Dedifferentiated amniotic fluid mesenchymal stem cell (primary cell): Measurements from ENCODE around the gene PFKP.

Experiments
- DNase-seq: peaks from one replicate; pipeline ENCODE4 v3.0.0-alpha.2; 2016; ENCODE audit errors: extremely low spot score

PFKP gene

DNA sequence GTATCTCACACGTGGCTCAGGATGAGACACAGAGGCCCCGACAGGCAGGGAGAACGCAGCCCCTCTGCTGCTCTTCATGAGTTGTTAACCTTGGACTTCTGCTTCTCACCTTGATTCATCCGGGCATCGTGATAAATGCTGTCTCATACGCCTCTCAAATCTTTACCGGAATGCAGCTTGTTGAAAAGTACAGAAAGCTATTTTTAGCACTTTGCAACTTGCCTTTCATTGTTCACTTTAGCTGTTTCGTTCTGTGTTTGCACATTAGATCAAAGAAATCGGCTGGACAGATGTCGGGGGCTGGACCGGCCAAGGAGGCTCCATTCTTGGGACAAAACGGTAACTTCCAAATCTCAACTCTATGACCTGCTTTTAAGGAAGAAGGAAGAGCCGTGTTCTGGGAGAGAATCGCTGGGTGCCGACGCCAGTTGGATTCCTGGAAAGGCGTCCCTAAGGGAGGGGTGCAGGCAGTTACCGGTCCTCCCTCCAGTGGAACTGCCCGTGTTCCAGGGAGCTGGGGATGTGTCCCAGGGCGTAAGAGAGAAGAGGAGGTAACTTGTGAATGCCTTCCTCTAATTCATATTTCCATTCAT lies 49.3 kb downstream of the PFKP start:
- DNase-seq, result no peak

DNA sequence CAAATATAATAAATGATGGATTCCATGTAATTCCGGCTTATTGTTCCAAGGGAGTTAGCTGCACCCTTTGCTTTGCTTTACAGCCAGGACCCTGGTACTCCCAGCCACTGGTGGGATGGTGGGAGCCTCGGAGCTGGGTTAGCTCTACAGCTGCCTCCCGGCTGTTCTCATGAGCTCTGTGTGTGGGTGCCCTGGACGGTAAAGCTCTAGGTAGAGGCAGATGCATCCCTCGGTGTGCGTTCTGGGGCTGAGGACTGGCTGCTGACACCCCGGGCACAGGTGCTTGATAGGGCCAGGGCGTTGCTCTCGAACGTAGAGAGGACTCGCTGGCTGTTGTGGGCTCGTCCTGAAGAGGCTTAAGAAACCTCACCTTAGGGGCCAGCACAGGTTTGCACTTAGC lies 50.1 kb downstream of the PFKP start:
- no peak for DNase-seq

DNA sequence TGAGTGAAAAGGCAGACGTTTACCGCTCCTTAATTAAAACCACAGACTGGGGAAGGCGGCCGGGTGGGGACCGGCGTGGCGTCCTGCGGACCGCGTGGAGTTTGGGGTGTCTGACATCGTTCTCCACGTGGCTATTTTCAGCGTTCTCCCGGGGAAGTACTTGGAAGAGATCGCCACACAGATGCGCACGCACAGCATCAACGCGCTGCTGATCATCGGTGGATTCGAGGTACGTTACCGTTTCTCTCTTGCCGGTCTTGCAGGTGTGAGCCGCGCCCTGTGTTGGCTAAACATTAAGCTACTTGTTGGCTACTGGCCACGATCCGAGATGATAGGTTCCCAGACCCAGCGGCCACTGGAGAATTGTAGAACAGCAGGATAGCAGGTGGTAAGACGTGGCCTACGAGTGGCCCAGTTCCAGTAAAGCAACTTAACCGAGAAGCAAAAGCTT lies 51.3 kb downstream of the PFKP start:
- no peak for DNase-seq

DNA sequence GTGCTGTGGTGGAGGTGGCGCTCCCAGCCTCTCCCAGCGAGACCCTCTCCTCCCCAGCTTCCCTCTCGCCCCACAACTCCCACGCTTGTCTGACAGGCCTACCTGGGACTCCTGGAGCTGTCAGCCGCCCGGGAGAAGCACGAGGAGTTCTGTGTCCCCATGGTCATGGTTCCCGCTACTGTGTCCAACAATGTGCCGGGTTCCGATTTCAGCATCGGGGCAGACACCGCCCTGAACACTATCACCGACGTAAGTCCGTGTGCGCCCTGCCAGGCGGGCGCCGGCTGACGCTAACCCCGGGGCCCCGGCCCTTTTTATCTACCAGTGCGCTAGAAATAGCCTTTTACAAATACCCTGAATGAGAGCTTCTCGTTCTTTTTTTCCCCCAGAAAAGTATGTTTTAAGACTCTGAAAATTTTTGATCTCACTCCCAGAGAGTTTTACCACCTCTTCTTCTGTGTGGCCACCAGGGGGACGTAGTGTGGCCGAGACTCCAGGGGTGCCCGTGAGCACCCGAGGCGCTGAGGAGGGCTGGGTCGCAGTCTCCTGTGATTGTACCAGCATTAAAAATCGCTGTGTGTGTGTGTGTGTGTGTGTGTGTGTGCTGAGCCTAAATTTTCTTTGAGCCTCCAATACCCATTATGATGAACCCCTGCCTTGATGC lies 52.6 kb downstream of the PFKP start:
- DNase-seq, result no peak

DNA sequence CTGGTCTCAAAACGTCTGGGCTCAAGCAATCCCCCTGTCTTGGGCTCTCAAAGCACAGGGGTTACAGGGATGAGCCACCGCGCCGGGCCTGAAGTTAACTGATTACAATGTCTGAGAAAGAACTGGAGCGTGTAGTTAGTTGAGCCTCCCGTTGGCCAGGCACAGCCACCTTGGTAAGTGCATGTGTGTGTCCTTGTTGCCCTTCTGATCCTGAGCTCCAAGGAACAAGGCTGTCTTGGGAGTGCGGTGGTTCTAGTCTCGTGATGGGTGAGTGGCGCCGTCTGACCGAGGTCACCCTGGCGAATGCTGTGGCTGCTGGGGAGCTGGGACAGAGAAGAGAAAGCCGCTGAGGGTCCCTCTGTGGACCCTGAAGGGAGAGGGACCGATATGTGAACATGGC lies 54.7 kb downstream of the PFKP start:
- DNase-seq, result no peak

DNA sequence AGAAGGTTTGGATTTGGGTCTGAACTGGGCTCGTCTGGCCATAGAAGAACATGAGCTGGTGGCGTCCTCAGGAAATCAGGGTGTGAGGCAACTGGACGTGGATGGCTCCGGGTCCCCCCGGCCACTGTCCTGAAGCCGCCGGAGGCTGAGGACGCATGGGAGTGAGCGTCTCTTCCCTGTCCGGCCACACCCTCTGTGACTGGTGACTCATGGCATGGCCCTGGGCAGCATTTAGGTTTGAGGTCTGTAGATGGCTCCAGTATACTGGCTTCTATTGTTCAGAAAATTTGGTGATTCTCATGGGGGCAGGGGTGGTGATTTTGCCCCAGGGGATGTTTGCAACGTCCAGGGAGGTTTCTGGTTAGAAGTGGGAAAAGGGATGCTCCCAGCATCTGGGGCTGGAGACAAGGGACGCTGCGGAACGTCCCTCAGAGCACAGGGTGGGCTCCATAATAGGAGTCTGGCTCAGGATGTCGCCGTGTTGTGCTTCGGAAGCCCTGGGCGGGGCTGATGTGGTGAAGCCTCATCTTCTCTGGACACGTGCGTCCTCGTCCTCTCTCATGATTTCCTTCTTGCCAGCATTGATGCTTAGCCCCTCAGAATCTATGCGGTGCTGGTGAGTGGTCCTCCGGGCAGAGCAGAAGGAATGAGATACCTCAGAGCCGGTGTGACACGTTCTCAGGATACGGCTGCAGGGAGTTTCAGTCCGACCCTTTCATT lies 55.3 kb downstream of the PFKP start:
- no peak for DNase-seq

DNA sequence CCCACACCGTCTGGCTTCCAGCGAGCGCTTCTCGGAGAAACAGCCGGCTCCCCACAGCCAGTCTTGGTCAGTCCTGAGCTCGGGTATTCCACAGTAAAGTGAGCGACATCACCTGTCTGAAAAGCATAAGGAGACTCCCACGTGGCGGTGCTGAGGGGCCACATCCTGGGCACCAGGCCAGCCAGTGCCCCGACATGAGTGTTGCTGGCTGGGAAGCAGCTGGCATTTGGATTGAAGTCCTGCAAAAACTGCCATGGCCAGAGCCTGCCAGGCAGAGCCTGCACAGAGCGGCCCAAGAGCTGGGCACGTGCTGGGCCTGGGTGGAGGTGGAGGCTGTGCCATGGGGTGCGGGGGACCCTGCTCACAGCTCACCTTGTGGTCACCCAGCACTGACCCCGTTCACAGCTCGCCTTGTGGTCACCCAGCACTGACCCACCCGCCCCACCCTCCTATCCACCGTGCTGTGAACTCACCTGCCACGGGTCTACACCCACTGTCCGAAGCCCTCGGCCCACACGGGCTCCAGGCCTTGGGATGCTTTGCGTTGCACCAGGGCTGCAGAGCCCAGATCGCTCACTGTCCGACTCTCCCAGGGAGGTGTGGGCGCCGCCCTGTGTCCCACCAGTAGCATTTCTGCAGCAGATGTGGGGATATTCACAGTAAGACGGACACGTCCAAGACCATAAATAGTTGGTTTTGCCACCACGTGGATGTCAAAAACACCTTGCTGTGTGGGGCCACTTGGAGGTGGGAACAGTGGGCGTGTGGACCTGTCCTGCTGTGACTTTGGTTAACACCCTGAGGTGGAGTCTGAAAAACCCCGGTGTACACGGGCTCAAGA lies 56.4 kb downstream of the PFKP start:
- no peak for DNase-seq

DNA sequence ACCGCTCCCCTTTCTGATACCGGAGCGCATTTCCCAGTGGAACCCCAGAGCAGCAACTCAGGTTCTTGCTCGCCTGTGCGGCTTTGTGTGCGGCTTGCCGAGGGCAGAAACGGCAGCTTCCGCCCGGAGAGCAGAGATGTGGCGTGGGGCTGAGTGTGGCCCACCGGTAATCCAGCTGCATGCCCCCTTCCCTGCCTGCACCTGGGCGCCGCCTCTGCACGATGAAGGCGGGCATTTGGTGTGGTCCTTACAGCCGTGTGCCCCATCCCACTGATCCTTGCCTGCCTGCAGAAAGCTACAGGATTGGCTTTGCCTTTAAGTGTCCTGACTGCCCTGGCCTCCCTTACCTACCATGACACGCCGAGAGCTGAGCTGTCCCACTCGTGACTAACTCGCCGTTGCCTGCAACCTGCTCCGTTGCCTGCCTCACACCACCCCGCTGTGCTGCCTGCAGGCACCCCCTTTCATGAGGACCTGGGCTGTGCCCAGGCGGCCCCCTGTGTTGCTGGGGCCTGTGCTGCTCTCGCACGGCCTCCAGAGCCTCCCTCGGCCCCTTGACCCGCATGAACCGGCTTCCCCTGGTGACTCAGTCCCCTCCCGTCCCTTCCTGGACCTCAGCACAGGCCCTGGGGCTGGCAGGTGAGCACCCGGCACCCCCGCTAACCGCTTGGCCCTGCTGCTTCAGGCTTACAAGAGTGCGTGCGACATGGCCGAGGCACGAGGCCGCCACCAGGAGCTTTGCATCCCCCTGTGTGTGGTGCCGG lies 57.2 kb downstream of the PFKP start:
- no peak for DNase-seq

DNA sequence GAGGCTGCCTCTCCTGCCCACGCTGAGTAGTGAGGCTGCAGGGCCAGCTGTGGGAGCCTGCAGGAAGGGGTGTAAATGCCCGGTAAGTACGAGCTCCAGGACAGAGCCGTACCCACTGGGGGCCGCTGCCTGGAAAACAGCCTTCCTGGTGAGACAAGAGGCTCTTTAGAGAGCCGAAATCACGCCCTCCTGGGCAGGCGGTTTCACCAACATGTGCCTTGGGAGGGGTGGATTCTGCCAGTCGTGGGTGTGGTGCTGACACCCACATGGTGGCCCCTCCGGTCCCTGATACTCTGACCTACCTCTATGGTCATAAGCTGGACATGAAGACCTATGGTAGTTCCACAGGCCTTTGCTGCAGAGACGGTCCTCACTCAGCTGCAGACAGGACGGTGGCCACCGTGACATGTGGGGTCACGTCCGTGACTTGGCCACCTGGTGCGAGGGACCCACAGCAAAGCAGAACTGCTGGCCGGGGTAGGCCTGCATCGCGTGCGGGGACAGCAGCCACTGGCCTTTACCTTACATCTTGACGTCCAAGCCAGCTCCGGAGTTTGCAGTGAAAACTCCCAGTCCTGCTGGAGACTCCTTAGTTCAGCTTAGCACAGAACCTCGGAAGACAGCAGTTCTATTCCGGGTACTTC lies 58.3 kb downstream of the PFKP start:
- DNase-seq, result no peak

DNA sequence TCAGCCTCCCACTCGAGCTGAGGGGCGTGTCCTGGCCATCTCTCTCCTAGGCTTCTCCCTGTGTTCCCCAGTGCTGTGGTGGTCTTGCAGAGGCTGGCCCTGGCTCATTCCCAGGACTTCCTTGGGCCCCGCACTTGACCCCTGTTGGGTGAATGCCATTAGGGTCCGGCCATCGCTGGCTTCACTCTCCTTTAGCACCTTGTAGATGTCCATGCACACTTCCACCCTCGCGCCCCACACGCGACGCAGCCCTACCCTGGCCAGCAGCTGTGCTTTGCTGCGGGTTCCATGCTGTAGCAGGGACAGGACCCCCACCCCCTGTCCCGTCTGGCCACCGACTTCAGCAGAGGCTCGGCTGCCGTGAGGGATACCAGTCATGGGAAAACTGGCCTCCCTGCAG lies 58.9 kb downstream of the PFKP start:
- no peak for DNase-seq

DNA sequence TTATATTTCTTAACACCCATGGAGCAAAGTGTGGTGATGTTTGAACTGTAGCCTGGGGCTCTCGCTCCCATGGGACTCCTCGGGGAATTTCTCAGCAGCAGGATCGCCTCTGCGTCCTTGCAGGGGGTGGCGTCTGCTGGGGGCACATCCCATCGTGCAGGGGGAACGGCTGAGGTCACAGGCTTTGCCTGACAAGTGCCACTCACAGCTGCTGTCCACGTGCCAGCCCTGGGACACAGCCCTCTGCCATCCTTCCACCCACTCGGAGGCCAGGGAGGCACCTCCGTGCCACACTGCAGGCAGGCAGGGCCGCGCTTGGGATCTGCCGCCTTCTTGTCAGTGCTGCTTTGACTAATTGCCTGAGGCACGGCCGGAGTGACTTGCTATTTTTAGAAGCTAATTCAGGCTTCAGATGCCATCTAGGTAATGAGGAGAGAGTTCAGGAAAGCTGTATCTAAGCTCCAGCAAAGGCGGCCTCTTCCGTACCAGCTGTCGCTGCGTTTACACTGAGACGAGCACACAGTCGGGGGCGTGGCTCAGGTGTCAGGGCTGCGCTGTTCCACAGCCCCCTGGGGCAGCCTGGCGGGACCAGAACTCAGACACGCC lies 59.5 kb downstream of the PFKP start:
- no peak for DNase-seq

DNA sequence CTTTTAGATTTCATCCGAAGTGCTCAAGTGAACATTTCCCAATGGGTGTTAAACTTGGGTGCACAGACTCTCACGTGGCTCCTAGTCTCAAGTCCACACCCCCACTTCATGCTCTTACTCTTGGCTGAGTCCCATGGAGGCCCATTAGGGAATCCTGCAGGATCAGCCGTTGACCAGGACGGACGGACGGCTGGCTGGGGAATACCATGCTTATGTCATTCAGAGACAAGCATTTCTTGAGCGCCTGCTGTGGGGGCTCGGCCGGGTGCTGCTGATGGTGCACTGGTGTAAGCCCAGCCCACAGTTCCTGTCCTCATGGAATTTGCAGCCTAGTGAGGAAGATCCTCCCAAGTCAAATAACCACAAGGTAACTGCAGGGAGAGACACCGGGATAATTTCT lies 60.6 kb downstream of the PFKP start:
- DNase-seq, result no peak

DNA sequence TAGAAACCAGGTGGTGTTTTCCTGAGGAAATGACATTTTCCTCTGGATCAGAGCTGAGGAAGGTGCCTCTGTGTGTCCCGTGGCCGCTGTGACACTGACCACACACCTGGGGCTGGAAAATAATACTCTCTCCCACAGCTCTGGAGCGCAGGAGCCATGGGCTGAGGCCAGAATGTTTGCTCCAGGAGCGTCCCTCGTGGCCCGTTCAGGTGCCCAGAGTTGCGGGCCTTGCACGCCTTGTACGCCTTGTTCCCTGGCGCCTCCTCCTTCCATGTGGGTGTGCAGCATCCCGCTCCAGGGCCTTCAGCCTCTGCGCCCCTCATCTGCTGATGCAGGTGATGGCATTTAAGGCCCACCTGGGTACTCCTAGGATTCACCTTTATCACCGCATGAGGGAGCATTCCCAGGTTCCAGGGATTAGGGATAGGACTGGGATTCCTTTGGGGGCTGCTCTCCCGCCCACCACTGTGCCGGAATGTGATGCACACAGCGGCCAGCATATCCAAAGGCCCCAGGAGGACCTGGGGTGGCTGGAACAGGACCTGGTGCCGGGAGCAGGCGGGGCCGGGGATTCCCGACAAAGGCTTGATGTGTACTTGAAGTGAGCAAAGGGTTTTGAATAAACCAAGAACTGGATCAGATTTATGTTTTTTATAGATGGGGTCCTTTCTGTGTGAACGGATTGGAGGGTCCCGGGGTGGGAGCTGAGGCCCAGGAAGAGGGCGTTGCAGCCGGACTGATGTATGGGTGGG lies 61.2 kb downstream of the PFKP start:
- DNase-seq, result no peak

DNA sequence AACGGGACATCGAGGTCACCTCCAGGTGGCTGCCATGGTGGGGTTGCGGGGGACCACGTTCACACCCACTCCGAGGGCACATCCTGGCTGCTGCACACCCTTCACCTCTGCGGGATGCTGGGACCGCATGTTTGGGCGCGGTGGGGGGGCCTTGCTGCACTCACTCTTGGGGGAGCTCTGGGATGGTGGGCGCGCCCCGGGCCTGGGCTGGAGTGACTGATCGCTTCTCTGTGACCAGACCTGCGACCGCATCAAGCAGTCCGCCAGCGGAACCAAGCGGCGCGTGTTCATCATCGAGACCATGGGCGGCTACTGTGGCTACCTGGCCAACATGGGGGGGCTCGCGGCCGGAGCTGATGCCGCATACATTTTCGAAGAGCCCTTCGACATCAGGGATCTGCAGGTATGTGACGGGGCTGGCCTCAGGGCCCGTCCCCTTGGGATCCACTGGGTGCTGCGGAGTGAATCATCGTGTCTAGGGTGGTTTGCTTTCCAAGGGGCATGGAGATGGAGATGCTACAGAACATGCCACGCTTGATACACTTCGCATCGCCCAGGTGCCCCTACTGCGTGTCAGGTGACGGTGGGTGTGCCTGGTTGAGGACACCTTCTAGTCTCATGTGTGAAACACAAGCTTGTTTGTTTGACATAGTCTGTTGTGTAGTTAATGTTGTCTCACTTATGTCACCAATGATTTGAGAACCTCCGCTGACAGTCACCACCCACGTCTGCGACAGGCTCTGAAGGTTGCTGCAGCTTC lies 62.4 kb downstream of the PFKP start:
- DNase-seq, result no peak

DNA sequence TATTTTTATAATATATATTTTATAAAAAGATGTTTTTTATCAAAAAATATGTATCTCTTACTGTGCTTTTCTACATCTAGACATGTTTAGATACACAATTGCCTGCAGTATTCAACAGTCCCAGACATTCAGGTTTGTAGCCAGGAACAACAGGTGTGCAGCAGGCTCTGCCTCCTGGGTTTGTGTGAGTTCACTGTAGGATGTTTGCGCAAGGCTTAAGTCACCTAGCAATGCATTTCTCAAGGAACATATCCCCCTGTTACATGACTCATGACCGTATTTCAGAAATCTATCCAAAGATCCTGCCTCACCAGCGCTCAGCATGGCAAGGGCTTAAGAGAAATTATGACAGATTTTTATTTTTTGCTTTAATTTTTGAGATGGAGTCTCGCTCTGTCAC lies 63.8 kb downstream of the PFKP start:
- DNase-seq, result no peak

DNA sequence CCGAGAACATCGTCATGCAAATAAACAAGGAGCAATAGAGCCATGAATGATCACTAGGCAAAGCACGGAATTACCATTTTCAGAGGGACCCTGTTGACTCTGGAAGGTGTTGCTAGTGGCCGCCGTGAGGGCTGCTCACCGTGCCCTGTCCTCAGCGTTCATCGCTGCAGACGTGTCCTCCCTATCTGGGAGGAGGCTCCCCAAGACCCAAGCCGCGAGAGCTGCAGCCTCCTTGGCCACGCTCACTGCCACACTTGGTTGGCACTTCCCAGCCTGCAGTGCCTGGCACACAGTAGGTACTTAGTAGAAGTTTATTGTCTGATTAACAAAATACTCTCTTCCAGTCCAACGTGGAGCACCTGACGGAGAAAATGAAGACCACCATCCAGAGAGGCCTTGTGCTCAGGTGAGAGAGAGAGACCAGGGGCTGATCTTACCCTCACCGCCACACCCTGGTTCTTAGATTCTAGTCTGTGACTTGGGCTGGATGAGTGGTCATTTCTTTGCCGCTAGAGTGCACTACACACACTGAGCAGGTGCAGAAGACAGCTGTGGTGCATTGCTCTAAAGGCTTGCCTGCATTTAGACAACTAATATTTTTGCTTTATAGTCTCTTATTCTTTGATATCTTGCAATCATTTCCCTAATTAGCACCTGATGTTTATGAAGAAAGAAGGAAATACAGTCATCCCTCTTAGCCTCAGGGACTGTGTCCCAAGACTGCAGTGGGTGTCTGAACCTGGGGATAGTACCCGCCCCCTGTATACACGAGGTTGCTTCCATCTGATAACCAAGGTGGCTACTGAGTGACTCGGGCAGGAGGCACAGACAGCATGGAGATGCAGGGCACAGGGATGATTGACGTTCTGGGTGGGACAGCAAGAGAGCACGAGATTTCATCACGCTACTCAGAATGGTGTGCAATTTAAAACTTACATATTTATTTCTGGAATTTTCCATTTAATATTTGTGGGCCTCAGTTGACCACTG lies 65.0 kb downstream of the PFKP start:
- DNase-seq, result no peak

DNA sequence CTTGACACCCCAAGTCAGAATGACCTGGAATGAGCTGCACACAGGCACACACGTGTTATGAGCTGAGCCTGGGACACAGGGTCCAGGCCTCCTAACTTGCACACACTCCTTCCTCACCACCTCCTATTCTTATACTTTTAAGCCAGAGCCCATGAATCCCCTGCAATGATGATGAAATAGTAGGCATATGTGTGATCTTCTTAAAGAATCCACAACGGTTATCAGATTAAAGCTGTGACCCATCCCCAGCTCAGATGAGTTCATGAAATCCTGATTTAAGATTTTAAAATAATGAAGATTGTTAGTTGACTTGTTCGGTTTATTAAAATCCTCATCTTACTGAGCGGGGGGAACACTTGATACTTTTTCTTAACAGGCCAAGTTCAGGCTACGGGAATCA lies 66.6 kb downstream of the PFKP start:
- no peak for DNase-seq

DNA sequence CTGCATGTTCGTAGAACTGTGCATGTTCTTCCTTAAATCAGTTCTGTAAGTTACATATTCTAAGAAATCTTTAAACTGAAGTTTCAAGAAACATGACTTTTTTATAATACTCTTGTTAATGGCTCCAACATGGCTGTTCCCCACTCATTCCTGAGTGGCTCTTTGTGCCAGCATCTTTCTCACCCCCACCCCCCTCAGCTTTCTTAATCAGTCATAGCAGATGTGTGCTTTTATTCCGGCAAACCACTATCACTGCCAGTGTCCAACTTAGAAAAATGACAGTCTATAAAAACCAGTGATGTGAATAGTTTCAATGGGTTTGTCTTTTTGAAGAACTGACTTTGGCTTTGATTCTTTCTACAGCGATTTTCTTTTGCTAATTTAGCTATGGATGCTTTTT lies 67.7 kb downstream of the PFKP start:
- no peak for DNase-seq
